Breast epithelium (tissue), 3 donors: ENCODE data around the gene AGBL1.

Experiments
- POLR2A ChIP-seq: fragments of 450-650 bp; IDR thresholded peaks from one replicate; pipeline ENCODE4 v1.6.1; 2016; ENCODE audit warnings: antibody characterized with exemption, mild to moderate bottlenecking, moderate library complexity
- POLR2AphosphoS5 ChIP-seq, 3 donors: sonication (generic); formaldehyde crosslinking; IDR thresholded peaks; one replicate each; pipeline ENCODE4 v1.6.1; 2017; ENCODE audit warnings: antibody characterized with exemption in 3 of 3
- TF ChIP-seq, protein P1 (sequence below), 3 donors: fragments of 450-650 bp; IDR thresholded peaks; one replicate each; pipeline ENCODE4 v1.5.1; 2016 to 2017; ENCODE audit warnings: antibody characterized with exemption in 3 of 3, mild to moderate bottlenecking in 3 of 3, moderate library complexity in 3 of 3

DNA sequence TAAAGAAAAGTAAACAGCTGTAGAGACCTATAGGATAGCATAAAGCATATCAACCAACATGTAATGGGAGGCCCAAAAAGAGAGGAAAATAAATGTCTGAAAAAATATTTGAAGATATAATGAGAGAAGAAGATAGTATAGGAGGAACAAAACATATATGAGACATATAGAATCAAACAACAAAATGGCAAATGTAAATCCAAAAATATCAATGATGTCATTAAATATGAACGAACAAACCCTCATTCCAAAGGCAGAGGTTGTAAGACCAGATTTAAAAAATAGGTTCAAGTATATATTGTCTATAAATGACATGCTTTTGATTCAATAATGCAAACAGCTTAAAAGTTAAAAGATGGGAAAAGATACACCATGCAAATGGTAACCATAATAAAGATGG, 470.4 kb downstream of the AGBL1 start:
- TF ChIP-seq, protein P1, sequence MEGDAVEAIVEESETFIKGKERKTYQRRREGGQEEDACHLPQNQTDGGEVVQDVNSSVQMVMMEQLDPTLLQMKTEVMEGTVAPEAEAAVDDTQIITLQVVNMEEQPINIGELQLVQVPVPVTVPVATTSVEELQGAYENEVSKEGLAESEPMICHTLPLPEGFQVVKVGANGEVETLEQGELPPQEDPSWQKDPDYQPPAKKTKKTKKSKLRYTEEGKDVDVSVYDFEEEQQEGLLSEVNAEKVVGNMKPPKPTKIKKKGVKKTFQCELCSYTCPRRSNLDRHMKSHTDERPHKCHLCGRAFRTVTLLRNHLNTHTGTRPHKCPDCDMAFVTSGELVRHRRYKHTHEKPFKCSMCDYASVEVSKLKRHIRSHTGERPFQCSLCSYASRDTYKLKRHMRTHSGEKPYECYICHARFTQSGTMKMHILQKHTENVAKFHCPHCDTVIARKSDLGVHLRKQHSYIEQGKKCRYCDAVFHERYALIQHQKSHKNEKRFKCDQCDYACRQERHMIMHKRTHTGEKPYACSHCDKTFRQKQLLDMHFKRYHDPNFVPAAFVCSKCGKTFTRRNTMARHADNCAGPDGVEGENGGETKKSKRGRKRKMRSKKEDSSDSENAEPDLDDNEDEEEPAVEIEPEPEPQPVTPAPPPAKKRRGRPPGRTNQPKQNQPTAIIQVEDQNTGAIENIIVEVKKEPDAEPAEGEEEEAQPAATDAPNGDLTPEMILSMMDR (IDR thresholded peaks at IDR 0.05): no peak
- TF ChIP-seq POLR2A (no peak), POLR2AphosphoS5 (IDR thresholded peaks at IDR 0.05) (no peak)
